ENCODE results near the gene EPS8L3.

- TF ChIP-seq CTCF (IDR thresholded peaks at IDR 0.05; ENCODE audit: low read depth, low read length) (no peak), EZH2phosphoT487 (IDR thresholded peaks at IDR 0.05; ENCODE audit: low read depth) (no peak)
Measured at GRCh38 chr1:109768820-109769219, 5.1 kb upstream of the EPS8L3 start.
